Hepatocyte (in vitro differentiated cells): ENCODE data around the gene PARD3B. TPM values are rescaled to one million over a fixed set of nuclear protein-coding genes. Genes with fewer than 3 reads are reported as not detected.

Experiments used
- DNase-seq: peaks from one replicate; pipeline ENCODE4 v3.0.0-alpha.2; 2016; ENCODE audit warnings: low spot score
- H2AFZ ChIP-seq: fragments of 200-600 bp; sonication (generic); 2 replicates; pipeline ENCODE4 v1.6.0; 2016; ENCODE audit warnings: antibody characterized with exemption, mild to moderate bottlenecking
- H3K27ac ChIP-seq: fragments of 200-600 bp; sonication (generic); 2 replicates; pipeline ENCODE4 v1.5.1; 2016; ENCODE audit warnings: mild to moderate bottlenecking
- H3K27me3 ChIP-seq: fragments of 200-600 bp; sonication (generic); 2 replicates; pipeline ENCODE4 v1.6.1; 2016
- H3K36me3 ChIP-seq: fragments of 200-600 bp; sonication (generic); replicated peaks from 2 replicates; pipeline ENCODE4 v1.5.1; 2016; ENCODE audit warnings: low read depth; ENCODE audit not compliant: insufficient read depth
- H3K4me1 ChIP-seq: fragments of 200-600 bp; sonication (generic); 2 replicates; pipeline ENCODE4 v1.5.1; 2016; ENCODE audit warnings: mild to moderate bottlenecking, moderate library complexity; ENCODE audit not compliant: insufficient read depth
- H3K4me2 ChIP-seq: fragments of 200-600 bp; sonication (generic); 2 replicates; pipeline ENCODE4 v1.6.0; 2016
- H3K4me3 ChIP-seq: fragments of 200-600 bp; sonication (generic); 2 replicates; pipeline ENCODE4 v1.5.1; 2016; ENCODE audit warnings: mild to moderate bottlenecking
- H3K79me2 ChIP-seq: fragments of 200-600 bp; sonication (generic); 2 replicates; pipeline ENCODE4 v1.6.0; 2017; ENCODE audit warnings: mild to moderate bottlenecking
- H3K9me2 ChIP-seq: fragments of 200-600 bp; sonication (generic); replicated peaks from 2 replicates; pipeline ENCODE4 v1.6.0; 2017; ENCODE audit warnings: mild to moderate bottlenecking; ENCODE audit not compliant: insufficient read depth
- H3K9me3 ChIP-seq: fragments of 200-600 bp; sonication (generic); 2 replicates; pipeline ENCODE4 v1.5.1; 2016; ENCODE audit warnings: low read depth, mild to moderate bottlenecking
- H4K20me1 ChIP-seq: fragments of 200-600 bp; sonication (generic); 2 replicates; pipeline ENCODE4 v1.6.0; 2016; ENCODE audit warnings: mild to moderate bottlenecking; ENCODE audit not compliant: insufficient read depth, poor library complexity, severe bottlenecking
- EZH2 ChIP-seq: fragments of 200-600 bp; sonication (generic); IDR thresholded peaks from 2 replicates; pipeline ENCODE4 v1.6.1; 2016; ENCODE audit warnings: antibody characterized with exemption, mild to moderate bottlenecking, borderline replicate concordance
- EZH2phosphoT487 ChIP-seq: fragments of 200-600 bp; sonication (generic); IDR thresholded peaks from one replicate; pipeline ENCODE4 v1.6.1; 2018; ENCODE audit warnings: antibody characterized with exemption, mild to moderate bottlenecking, low read depth, moderate library complexity; ENCODE audit not compliant: unreplicated experiment, severe bottlenecking
- WGBS: methylation state at CpG from one replicate; pipeline ENCODE4 v1.1.6; 2016; ENCODE audit warnings: low lambda C conversion rate; ENCODE audit errors: missing lambda C conversion rate; 5-methylcytosine and 5-hydroxymethylcytosine counted together
- polyA plus RNA-seq: library from polyadenylated mRNA; unstranded; fragments of >200 nt; fragmentation: Nextera tagmentation; extraction: Ambion mirVana; gene quantifications from 2 replicates; pipeline ENCODE4 v1.2.1, GENCODE V29; 2016
- total RNA-seq: library from RNA; depleted of rRNA; stranded (reverse); fragments of >200 nt; gene quantifications from 2 replicates; pipeline ENCODE4 v1.2.3, GENCODE V29; 2014
- TF ChIP-seq, protein P1 (sequence below): fragments of 200-600 bp; sonication (generic); IDR thresholded peaks from 2 replicates; pipeline ENCODE4 v1.5.1; 2016; ENCODE audit warnings: antibody characterized with exemption, mild to moderate bottlenecking; ENCODE audit not compliant: poor library complexity

PARD3B gene
- total and polyA plus RNA-seq, 2 experiments from 2014 or later = 11.5 to 21.7 TPM

DNA sequence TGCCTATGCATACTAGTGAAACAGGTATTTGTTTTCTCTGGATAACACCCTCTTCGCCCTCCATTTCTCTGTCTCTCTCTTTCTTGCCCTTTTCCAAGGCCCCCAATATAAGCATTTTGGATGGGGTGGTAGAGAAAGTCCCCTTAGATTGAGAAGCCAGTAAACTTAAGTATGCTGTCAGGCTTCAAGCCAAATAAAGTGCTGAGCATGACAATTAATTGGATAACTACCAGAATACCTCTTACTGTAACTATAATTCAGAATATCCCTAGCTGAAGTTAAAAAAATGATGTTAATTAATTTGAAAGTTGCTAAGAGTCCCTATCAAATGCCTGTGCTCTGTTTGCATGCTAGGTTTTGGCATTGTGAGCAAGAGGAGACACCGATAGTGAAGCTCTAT, 324.8 kb downstream of the PARD3B start:
- WGBS = 89% methylated on average over 2 of the region's 2 CpGs
- Histone ChIP-seq H3K4me1 (no peaks in the 10 kb centered on the region), H3K27me3 (no peaks in the 10 kb centered on the region), H2AFZ (no peak overlapping the region), H3K36me3 (no peaks in the 10 kb centered on the region), H3K9me3 (no peaks in the 10 kb centered on the region), H3K79me2 (no peaks in the 10 kb centered on the region), H3K4me3 (no peak overlapping the region), H4K20me1 (no peaks in the 10 kb centered on the region), H3K9me2 (no peaks in the 10 kb centered on the region), H3K4me2 (no peak overlapping the region), H3K27ac (no peak overlapping the region)
- TF ChIP-seq EZH2phosphoT487 (no peak), EZH2 (no peak)
- TF ChIP-seq, protein P1, sequence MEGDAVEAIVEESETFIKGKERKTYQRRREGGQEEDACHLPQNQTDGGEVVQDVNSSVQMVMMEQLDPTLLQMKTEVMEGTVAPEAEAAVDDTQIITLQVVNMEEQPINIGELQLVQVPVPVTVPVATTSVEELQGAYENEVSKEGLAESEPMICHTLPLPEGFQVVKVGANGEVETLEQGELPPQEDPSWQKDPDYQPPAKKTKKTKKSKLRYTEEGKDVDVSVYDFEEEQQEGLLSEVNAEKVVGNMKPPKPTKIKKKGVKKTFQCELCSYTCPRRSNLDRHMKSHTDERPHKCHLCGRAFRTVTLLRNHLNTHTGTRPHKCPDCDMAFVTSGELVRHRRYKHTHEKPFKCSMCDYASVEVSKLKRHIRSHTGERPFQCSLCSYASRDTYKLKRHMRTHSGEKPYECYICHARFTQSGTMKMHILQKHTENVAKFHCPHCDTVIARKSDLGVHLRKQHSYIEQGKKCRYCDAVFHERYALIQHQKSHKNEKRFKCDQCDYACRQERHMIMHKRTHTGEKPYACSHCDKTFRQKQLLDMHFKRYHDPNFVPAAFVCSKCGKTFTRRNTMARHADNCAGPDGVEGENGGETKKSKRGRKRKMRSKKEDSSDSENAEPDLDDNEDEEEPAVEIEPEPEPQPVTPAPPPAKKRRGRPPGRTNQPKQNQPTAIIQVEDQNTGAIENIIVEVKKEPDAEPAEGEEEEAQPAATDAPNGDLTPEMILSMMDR = no peak
- DNase-seq = no peak

DNA sequence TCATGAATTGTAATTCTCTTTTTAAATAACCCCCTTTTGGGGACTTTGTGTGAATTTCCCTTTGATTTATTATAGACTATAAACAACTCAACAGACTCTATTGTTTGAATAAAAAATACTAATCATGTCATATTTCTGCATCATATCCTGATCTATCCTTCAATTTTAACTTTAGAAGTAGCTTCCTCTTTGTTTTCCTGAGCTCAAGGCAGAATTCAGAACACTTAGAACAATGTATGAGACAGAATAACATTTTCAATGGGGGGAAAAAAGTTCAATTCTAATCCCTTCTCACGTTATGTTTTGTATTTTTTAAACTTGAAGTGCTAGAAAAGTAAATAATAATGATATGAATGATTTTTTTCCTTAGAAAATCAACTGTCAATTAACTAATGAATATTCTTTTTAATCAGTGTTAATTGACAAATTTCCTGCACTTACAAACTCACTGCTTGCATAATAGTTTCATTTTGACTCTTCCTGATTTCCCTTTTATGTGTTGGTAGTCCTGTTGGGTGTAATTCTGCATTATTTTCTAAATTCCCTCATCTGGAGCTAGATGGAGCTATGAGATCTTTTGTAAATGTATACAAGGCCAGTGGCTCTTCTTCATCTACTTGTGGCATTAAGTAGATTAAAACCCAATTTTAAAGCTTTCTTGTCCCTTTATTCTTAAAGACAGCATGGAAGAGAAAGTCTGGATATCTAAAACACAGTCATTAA, 326.1 kb downstream of the PARD3B start:
- H3K4me1 ChIP-seq = no peaks in the 10 kb centered on the region
- H3K9me3 ChIP-seq = no peaks in the 10 kb centered on the region
- no peak overlapping the region for H3K27ac ChIP-seq
- no peaks in the 10 kb centered on the region for H4K20me1 ChIP-seq
- WGBS = 95% methylated on average over 1 of the region's 1 CpG
- H3K4me2 ChIP-seq = no peak overlapping the region
- no peak overlapping the region for H3K4me3 ChIP-seq
- no peaks in the 10 kb centered on the region for H3K79me2 ChIP-seq
- H3K27me3 ChIP-seq = no peaks in the 10 kb centered on the region
- no peaks in the 10 kb centered on the region for H3K36me3 ChIP-seq
- DNase-seq = peak; percentile 45
- H3K9me2 ChIP-seq = no peaks in the 10 kb centered on the region
- no peak overlapping the region for H2AFZ ChIP-seq
- TF ChIP-seq, protein P1 = peak; percentile 61
- TF ChIP-seq EZH2phosphoT487 = no peak
- TF ChIP-seq EZH2 = no peak

DNA sequence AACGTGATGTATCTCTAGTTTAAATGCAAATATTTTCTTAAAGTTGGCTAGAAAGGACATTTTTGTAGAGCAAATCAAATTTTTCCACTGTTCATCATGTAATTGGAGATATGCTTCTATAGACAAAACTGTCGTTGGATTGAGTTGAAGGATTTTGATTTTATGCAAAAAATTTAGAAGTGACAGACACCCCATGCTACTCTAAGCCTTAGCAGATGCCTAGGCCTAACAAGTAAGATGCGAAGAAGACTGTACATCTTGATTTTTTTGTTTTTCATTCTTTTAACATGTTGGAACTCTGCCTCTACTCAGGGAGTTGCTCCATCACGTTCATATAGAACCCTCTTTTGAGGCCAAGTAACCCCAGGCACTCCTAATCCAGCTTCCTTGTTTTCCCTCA, 331.0 kb downstream of the PARD3B start:
- Histone ChIP-seq H4K20me1 (no peaks in the 10 kb centered on the region), H2AFZ (no peak overlapping the region)
- WGBS = 90% methylated on average over 4 of the region's 4 CpGs

More for the DNA sequence above, 331.0 kb downstream of the PARD3B start:
- no peaks in the 10 kb centered on the region for H3K27me3 ChIP-seq
- H3K4me3 ChIP-seq = no peak overlapping the region
- no peak overlapping the region for H3K27ac ChIP-seq
- H3K4me1 ChIP-seq = no peaks in the 10 kb centered on the region
- no peaks in the 10 kb centered on the region for H3K9me3 ChIP-seq
- DNase-seq = no peak
- H3K79me2 ChIP-seq = no peaks in the 10 kb centered on the region
- TF ChIP-seq EZH2 (no peak), EZH2phosphoT487 (no peak)
- TF ChIP-seq, protein P1 = no peak
- no peak overlapping the region for H3K4me2 ChIP-seq
- no peaks in the 10 kb centered on the region for H3K36me3 ChIP-seq
- H3K9me2 ChIP-seq = no peaks in the 10 kb centered on the region
